GM12878 (cell line): ENCODE data around the gene CHTOP. TPM values are rescaled to one million over a fixed set of nuclear protein-coding genes. Genes with fewer than 3 reads are reported as not detected.

Experiments used
- ATAC-seq: fragments of 200-7000 bp; cut with Tn5 transposase; 3 replicates; pipeline ENCODE4 v1.9.1; 2020; ENCODE audit warnings: mild to moderate bottlenecking, moderate library complexity
- BruUV-seq: library from RNA; stranded (reverse); fragments of 400-500 nt; replicated peaks from 2 replicates; lab custom pipeline; 2021; lab: Mats Ljungman, UMichigan
- CTCF ChIA-PET: fragments of 300-600 bp; sonication (Branson Sonifier 250); formaldehyde crosslinking; extraction: SDS; loops from one replicate; lab custom pipeline; 2021; ENCODE audit warnings: inconsistent platforms; lab: Yijun Ruan, JAX
- POLR2A ChIA-PET: fragments of 350-600 bp; formaldehyde crosslinking; extraction: SDS; loops from one replicate; lab custom pipeline; 2021; ENCODE audit warnings: inconsistent platforms; lab: Charles Lee
- RAD21 ChIA-PET: fragments of 300-600 bp; sonication (Branson Sonifier 250); formaldehyde crosslinking; loops from one replicate; lab custom pipeline; 2023; ENCODE audit warnings: antibody characterized with exemption; ENCODE audit not compliant: unreplicated experiment; lab: Charles Lee
- SMC1A ChIA-PET: fragments of 300-600 bp; sonication (Branson Sonifier 250); formaldehyde crosslinking; loops from one replicate; lab custom pipeline; 2023; ENCODE audit not compliant: unreplicated experiment, uncharacterized antibody; lab: Charles Lee
- DNase-seq: peaks from one replicate; pipeline ENCODE4 v3.0.0-alpha.2; 2011; ENCODE audit warnings: low read depth, low spot score
- FAIRE-seq: peaks from 3 replicates; lab custom pipeline; 2011; peaks lifted over from hg19 to GRCh38; lab: Jason Lieb, UNC
- H2AFZ ChIP-seq: 2 replicates; pipeline ENCODE4 v1.6.0; 2011; ENCODE audit warnings: low read depth, low read length, control low read depth; ENCODE audit not compliant: control insufficient read depth
- H3K27ac ChIP-seq: 2 replicates; pipeline ENCODE4 v1.5.1; 2011; ENCODE audit warnings: control low read depth; ENCODE audit not compliant: control insufficient read depth, insufficient read depth
- H3K27me3 ChIP-seq, 2 experiments: replicated peaks in 1 of 2; 2 replicates each; pipeline versions ENCODE4 v1.6.0 to v1.6.1; 2011; ENCODE audit warnings: low read length in 1 of 2; ENCODE audit not compliant: control insufficient read depth in 2 of 2, insufficient read depth in 2 of 2
- H3K36me3 ChIP-seq, 2 experiments: 2 replicates each; pipeline ENCODE4 v1.5.1; 2011; ENCODE audit warnings: low read length in 1 of 2; ENCODE audit not compliant: control insufficient read depth in 2 of 2, insufficient read depth in 2 of 2
- H3K4me1 ChIP-seq: 2 replicates; pipeline ENCODE4 v1.6.1; 2011; ENCODE audit warnings: mild to moderate bottlenecking, low read length, moderate library complexity, mixed read lengths; ENCODE audit not compliant: control insufficient read depth, insufficient read depth
- H3K4me2 ChIP-seq: 2 replicates; pipeline ENCODE4 v1.6.0; 2011; ENCODE audit warnings: control low read depth; ENCODE audit not compliant: control insufficient read depth, insufficient read depth
- H3K4me3 ChIP-seq: fragments of 200-600 bp; sonication (generic); 2 replicates; pipeline ENCODE4 v1.5.1; 2016
- H3K79me2 ChIP-seq: 2 replicates; pipeline ENCODE4 v1.6.0; 2011; ENCODE audit warnings: low read length; ENCODE audit not compliant: control insufficient read depth, insufficient read depth
- H3K9ac ChIP-seq: 2 replicates; pipeline ENCODE4 v1.8.0; 2011; ENCODE audit warnings: low read length, control low read depth, mixed read lengths; ENCODE audit not compliant: control insufficient read depth, insufficient read depth
- H3K9me3 ChIP-seq: replicated peaks from 3 replicates; pipeline ENCODE4 v1.5.1; 2011; ENCODE audit warnings: mild to moderate bottlenecking, low read length; ENCODE audit not compliant: control insufficient read depth, insufficient read depth
- H4K20me1 ChIP-seq: 2 replicates; pipeline ENCODE4 v1.6.0; 2011; ENCODE audit not compliant: control insufficient read depth, insufficient read depth
- PAX5 ChIP-seq: IDR thresholded peaks from 2 replicates; pipeline ENCODE4 v1.6.1; 2011; ENCODE audit warnings: low read depth, low read length, borderline replicate concordance
- RAD51 ChIP-seq: fragments of 450-650 bp; IDR thresholded peaks from 2 replicates; pipeline ENCODE4 v1.6.1; 2016; ENCODE audit warnings: moderate library complexity, mild to moderate bottlenecking, inconsistent platforms
- SMARCA5 ChIP-seq: fragments of 450-650 bp; IDR thresholded peaks from 2 replicates; pipeline ENCODE4 v1.6.1; 2017; ENCODE audit warnings: mild to moderate bottlenecking
- WGBS: methylation state at CpG from one replicate; pipeline ENCODE4 v1.1.6; 2016; ENCODE audit warnings: low lambda C conversion rate; ENCODE audit not compliant: insufficient replicate concordance, insufficient coverage; ENCODE audit errors: missing lambda C conversion rate; 5-methylcytosine and 5-hydroxymethylcytosine counted together
- in situ Hi-C: fragments of 300-500 bp; cut with MboI; formaldehyde crosslinking; loops from 9 replicates; pipeline ENCODE4 v1.14.3; 2018; ENCODE audit warnings: mixed read lengths
- intact Hi-C: fragments of 100-400 bp; cut with micrococcal nuclease; formaldehyde crosslinking; loops from one replicate; pipeline ENCODE4 v1.14.2; 2022; ENCODE audit not compliant: unreplicated experiment
- polyA plus RNA-seq, 11 experiments: library from polyadenylated mRNA; depleted of rRNA in 4 of 11; unstranded in 6 of 11; stranded (reverse) in 5 of 11; fragments of >200 nt; fragmentation: Nextera tagmentation in 4 of 11; fragmentation: Illumina TruSeq in 1 of 11; extraction: Ambion mirVana in 4 of 11; extraction: Trizol in 1 of 11; gene quantifications; 1 replicate in 1 of 11; 2 replicates in 10 of 11; pipeline versions ENCODE4 v1.2.1 to v1.2.3, GENCODE V29; 2011 to 2016; ENCODE audit warnings: inconsistent platforms in 2 of 11, missing spikeins in 2 of 11, low read depth in 1 of 11
- total RNA-seq, 4 experiments: library from RNA; depleted of rRNA in 3 of 4; stranded (reverse); fragments of >200 nt in 3 of 4; fragmentation: Illumina TruSeq in 1 of 4; extraction: Trizol in 1 of 4; gene quantifications; 2 replicates each; pipeline versions ENCODE4 v1.2.1 to v1.2.3, GENCODE V29; 2013 to 2021
- TF ChIP-seq, protein P1 (sequence below), 3 experiments: IDR thresholded peaks in 2 of 3; conservative IDR thresholded peaks in 1 of 3; 2 replicates each; pipeline ENCODE4 v1.5.1; 2011; ENCODE audit warnings: low read depth in 3 of 3, low read length in 3 of 3, mild to moderate bottlenecking in 3 of 3, control low read depth in 2 of 3, moderate library complexity in 2 of 3, inconsistent platforms in 1 of 3, mixed read lengths in 1 of 3; ENCODE audit not compliant: control insufficient read depth in 2 of 3, insufficient read depth in 1 of 3; ENCODE audit errors: extremely low read depth in 1 of 3
- TF ChIP-seq, protein P2 (sequence below): fragments of 450-650 bp; IDR thresholded peaks from 2 replicates; pipeline ENCODE4 v1.6.1; 2018; ENCODE audit warnings: borderline replicate concordance, mild to moderate bottlenecking; ENCODE audit not compliant: partially characterized antibody

Gene CHTOP
- total and polyA plus RNA-seq, 10 of the 15 experiments (the other 5 are each of a cell fraction or from before 2014, with no cell fraction given): 8.4 to 93.8 (median 52.3) TPM

DNA sequence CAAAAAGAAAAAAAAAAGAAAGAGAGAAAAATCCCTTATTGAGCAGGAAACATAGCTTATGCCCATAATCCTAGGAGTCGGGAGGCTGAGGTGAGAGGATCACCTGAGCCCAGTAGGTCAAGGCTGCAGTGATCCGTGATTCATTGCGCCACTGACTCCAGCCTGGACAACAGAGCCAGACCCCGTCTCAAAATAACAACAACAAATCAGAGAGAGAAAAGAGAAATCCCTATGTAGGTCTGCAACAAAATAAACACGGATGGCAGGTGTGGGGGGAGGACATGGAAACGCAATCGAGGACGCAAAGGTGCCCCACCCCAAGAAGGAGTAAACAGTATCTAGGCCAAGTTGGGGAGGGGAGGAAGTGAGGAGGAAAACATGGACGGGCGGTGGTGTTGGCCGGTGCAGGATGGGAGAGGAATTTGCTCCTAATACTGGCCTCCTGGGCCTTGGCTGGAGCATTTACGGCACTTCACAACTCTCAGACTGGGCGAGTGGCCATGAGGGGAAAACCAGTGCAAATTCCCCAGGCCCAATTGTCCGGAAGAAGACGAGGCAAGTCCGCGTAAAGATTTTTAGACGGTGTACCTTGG, 609 bp upstream of the CHTOP start:
- RAD21 ChIA-PET: interaction anchor here (0.6 to 3.1 kb wide), 15 partner anchors 10 to 371 kb away, joined by 3 to 13 read pairs (median 4); partner anchors contain the start of genes INTS3, JTB, RAB13 and S100A6
- SMC1A ChIA-PET: interaction anchor here (0.6 to 3.0 kb wide), 14 partner anchors 11 to 355 kb away, joined by 3 to 29 read pairs (median 4); partner anchors contain the start of gene INTS3
- BruUV-seq: no TSS peak
- Histone ChIP-seq H3K4me2 (peak overlapping the region; percentile 90), H3K4me1 (peaks cover 6% of the 10 kb centered on the region), H3K27me3 (no peaks in the 10 kb centered on the region), H3K4me3 (peak overlapping the region; percentile 45; the same call in 1 of the 2 replicates), H2AFZ (peak overlapping the region; percentile 51), H3K27ac (peak overlapping the region; percentile 98), H3K9me3 (no peaks in the 10 kb centered on the region), H3K36me3 (peaks cover 1 to 23% of the 10 kb centered on the region in 2 experiments; a peak in 3 of 4 replicates), H4K20me1 (no peaks in the 10 kb centered on the region), H3K9ac (no peak overlapping the region; the same call in 1 of the 2 replicates), H3K79me2 (peaks cover 31% of the 10 kb centered on the region)
- TF ChIP-seq, protein P1, sequence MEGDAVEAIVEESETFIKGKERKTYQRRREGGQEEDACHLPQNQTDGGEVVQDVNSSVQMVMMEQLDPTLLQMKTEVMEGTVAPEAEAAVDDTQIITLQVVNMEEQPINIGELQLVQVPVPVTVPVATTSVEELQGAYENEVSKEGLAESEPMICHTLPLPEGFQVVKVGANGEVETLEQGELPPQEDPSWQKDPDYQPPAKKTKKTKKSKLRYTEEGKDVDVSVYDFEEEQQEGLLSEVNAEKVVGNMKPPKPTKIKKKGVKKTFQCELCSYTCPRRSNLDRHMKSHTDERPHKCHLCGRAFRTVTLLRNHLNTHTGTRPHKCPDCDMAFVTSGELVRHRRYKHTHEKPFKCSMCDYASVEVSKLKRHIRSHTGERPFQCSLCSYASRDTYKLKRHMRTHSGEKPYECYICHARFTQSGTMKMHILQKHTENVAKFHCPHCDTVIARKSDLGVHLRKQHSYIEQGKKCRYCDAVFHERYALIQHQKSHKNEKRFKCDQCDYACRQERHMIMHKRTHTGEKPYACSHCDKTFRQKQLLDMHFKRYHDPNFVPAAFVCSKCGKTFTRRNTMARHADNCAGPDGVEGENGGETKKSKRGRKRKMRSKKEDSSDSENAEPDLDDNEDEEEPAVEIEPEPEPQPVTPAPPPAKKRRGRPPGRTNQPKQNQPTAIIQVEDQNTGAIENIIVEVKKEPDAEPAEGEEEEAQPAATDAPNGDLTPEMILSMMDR (IDR thresholded peaks at IDR 0.05 in 2 of 3, conservative IDR thresholded peaks at IDR 0.05 in 1 of 3; ENCODE audit: control insufficient read depth in 2 of 3, extremely low read depth in 1 of 3, insufficient read depth in 1 of 3, low read depth in 3 of 3, low read length in 3 of 3): no peak
- TF ChIP-seq RAD51 (no peak), PAX5 (no peak), SMARCA5 (peak; percentile 22; the same call in 1 of the 2 replicates)
- TF ChIP-seq, protein P2, sequence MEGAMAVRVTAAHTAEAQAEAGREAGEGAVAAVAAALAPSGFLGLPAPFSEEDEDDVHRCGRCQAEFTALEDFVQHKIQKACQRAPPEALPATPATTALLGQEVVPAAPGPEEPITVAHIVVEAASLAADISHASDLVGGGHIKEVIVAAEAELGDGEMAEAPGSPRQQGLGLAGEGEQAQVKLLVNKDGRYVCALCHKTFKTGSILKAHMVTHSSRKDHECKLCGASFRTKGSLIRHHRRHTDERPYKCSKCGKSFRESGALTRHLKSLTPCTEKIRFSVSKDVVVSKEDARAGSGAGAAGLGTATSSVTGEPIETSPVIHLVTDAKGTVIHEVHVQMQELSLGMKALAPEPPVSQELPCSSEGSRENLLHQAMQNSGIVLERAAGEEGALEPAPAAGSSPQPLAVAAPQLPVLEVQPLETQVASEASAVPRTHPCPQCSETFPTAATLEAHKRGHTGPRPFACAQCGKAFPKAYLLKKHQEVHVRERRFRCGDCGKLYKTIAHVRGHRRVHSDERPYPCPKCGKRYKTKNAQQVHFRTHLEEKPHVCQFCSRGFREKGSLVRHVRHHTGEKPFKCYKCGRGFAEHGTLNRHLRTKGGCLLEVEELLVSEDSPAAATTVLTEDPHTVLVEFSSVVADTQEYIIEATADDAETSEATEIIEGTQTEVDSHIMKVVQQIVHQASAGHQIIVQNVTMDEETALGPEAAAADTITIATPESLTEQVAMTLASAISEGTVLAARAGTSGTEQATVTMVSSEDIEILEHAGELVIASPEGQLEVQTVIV: peak; percentile 23
- no peak for DNase-seq
- POLR2A ChIA-PET: interaction anchor here (0.5 to 2.4 kb wide), 21 partner anchors 10 to 313 kb away, joined by 3 to 35 read pairs (median 4); partner anchors contain the start of genes INTS3 and S100A6
- intact Hi-C loops: no loop called here
- ATAC-seq: peak; percentile 13
- FAIRE-seq: no peak
- CTCF ChIA-PET: interaction anchor here (1.0 to 3.0 kb wide), 9 partner anchors 9 to 67 kb away, joined by 3 to 25 read pairs (median 6); partner anchors contain the start of gene ILF2
- WGBS: 86% methylated on average over 18 of the region's 18 CpGs
- in situ Hi-C loops: no loop called here
